ENCODE results near the gene AGGF1. TPM values are rescaled to one million over a fixed set of nuclear protein-coding genes. Genes with fewer than 3 reads are reported as not detected.

Gene AGGF1
- total RNA-seq, 1 donor from 2014 or later = 10.4 TPM

- Histone ChIP-seq H3K9me3 (ENCODE audit: control insufficient read depth in 3 of 3, low read length in 3 of 3) (no peaks in the 10 kb centered on the region), H3K9ac (ENCODE audit: low read depth in 1 of 3, low read length in 3 of 3) (no peak overlapping the region), H3K4me3 (ENCODE audit: low read length in 3 of 3) (no peak overlapping the region), H3K36me3 (ENCODE audit: control insufficient read depth in 3 of 3, insufficient read depth in 3 of 3, low read length in 3 of 3) (no peaks in the 10 kb centered on the region), H3K27ac (ENCODE audit: low read depth, low read length) (no peak overlapping the region), H3K4me1 (ENCODE audit: control insufficient read depth in 3 of 3, insufficient read depth in 3 of 3, low read length in 3 of 3) (no peaks in the 10 kb centered on the region), H3K27me3 (ENCODE audit: control insufficient read depth in 3 of 3, insufficient read depth in 3 of 3, low read length in 3 of 3) (peaks cover 0 to 6% (median 0%) of the 10 kb centered on the region in 3 donors)
Observed at GRCh38 chr5:76999451-76999850, 30.8 kb upstream of the AGGF1 start.

- Histone ChIP-seq H3K4me1 (ENCODE audit: control insufficient read depth in 3 of 3, insufficient read depth in 3 of 3, low read length in 3 of 3) (no peaks in the 10 kb centered on the region), H3K36me3 (ENCODE audit: control insufficient read depth in 3 of 3, insufficient read depth in 3 of 3, low read length in 3 of 3) (no peaks in the 10 kb centered on the region), H3K27me3 (ENCODE audit: control insufficient read depth in 3 of 3, insufficient read depth in 3 of 3, low read length in 3 of 3) (peaks cover 0 to 3% (median 0%) of the 10 kb centered on the region in 3 donors), H3K9ac (ENCODE audit: low read depth in 1 of 3, low read length in 3 of 3) (no peak overlapping the region), H3K27ac (ENCODE audit: low read depth, low read length) (no peak overlapping the region), H3K4me3 (ENCODE audit: low read length in 3 of 3) (no peak overlapping the region), H3K9me3 (ENCODE audit: control insufficient read depth in 3 of 3, low read length in 3 of 3) (no peaks in the 10 kb centered on the region)
Observed at GRCh38 chr5:77003246-77003645, 27.0 kb upstream of the AGGF1 start.

GRCh38 chr5:77006124-77006523 is 24.1 kb upstream of the AGGF1 start:
- H3K4me3 ChIP-seq (ENCODE audit: low read length in 3 of 3) = no peak overlapping the region
- no peak overlapping the region for H3K9ac ChIP-seq (ENCODE audit: low read depth in 1 of 3, low read length in 3 of 3)
- peaks cover 0 to 3% (median 0%) of the 10 kb centered on the region in 3 donors for H3K27me3 ChIP-seq (ENCODE audit: control insufficient read depth in 3 of 3, insufficient read depth in 3 of 3, low read length in 3 of 3)
- H3K27ac ChIP-seq (ENCODE audit: low read depth, low read length) = no peak overlapping the region
- no peaks in the 10 kb centered on the region for H3K4me1 ChIP-seq (ENCODE audit: control insufficient read depth in 3 of 3, insufficient read depth in 3 of 3, low read length in 3 of 3)
- H3K9me3 ChIP-seq (ENCODE audit: control insufficient read depth in 3 of 3, low read length in 3 of 3) = no peaks in the 10 kb centered on the region
- H3K36me3 ChIP-seq (ENCODE audit: control insufficient read depth in 3 of 3, insufficient read depth in 3 of 3, low read length in 3 of 3) = no peaks in the 10 kb centered on the region

GRCh38 chr5:77008413-77008812 is 21.8 kb upstream of the AGGF1 start:
- Histone ChIP-seq H3K36me3 (ENCODE audit: control insufficient read depth in 3 of 3, insufficient read depth in 3 of 3, low read length in 3 of 3) (no peaks in the 10 kb centered on the region), H3K4me1 (ENCODE audit: control insufficient read depth in 3 of 3, insufficient read depth in 3 of 3, low read length in 3 of 3) (no peaks in the 10 kb centered on the region), H3K27ac (ENCODE audit: low read depth, low read length) (no peak overlapping the region), H3K9ac (ENCODE audit: low read depth in 1 of 3, low read length in 3 of 3) (no peak overlapping the region), H3K27me3 (ENCODE audit: control insufficient read depth in 3 of 3, insufficient read depth in 3 of 3, low read length in 3 of 3) (peaks cover 0 to 5% (median 0%) of the 10 kb centered on the region in 3 donors), H3K4me3 (ENCODE audit: low read length in 3 of 3) (no peak overlapping the region), H3K9me3 (ENCODE audit: control insufficient read depth in 3 of 3, low read length in 3 of 3) (no peaks in the 10 kb centered on the region)

- Histone ChIP-seq H3K27me3 (ENCODE audit: control insufficient read depth in 3 of 3, insufficient read depth in 3 of 3, low read length in 3 of 3) (peaks cover 0 to 5% (median 0%) of the 10 kb centered on the region in 3 donors), H3K27ac (ENCODE audit: low read depth, low read length) (no peak overlapping the region), H3K9ac (ENCODE audit: low read depth in 1 of 3, low read length in 3 of 3) (no peak overlapping the region), H3K4me1 (ENCODE audit: control insufficient read depth in 3 of 3, insufficient read depth in 3 of 3, low read length in 3 of 3) (no peaks in the 10 kb centered on the region), H3K4me3 (ENCODE audit: low read length in 3 of 3) (no peak overlapping the region), H3K9me3 (ENCODE audit: control insufficient read depth in 3 of 3, low read length in 3 of 3) (no peaks in the 10 kb centered on the region), H3K36me3 (ENCODE audit: control insufficient read depth in 3 of 3, insufficient read depth in 3 of 3, low read length in 3 of 3) (no peaks in the 10 kb centered on the region)
Observed at GRCh38 chr5:77010243-77010642, 20.0 kb upstream of the AGGF1 start.

GRCh38 chr5:77011498-77011897 is 18.7 kb upstream of the AGGF1 start:
- Histone ChIP-seq H3K27ac (ENCODE audit: low read depth, low read length) (no peak overlapping the region), H3K9ac (ENCODE audit: low read depth in 1 of 3, low read length in 3 of 3) (no peak overlapping the region), H3K4me1 (ENCODE audit: control insufficient read depth in 3 of 3, insufficient read depth in 3 of 3, low read length in 3 of 3) (no peaks in the 10 kb centered on the region), H3K36me3 (ENCODE audit: control insufficient read depth in 3 of 3, insufficient read depth in 3 of 3, low read length in 3 of 3) (no peaks in the 10 kb centered on the region), H3K27me3 (ENCODE audit: control insufficient read depth in 3 of 3, insufficient read depth in 3 of 3, low read length in 3 of 3) (peaks cover 0 to 5% (median 0%) of the 10 kb centered on the region in 3 donors), H3K9me3 (ENCODE audit: control insufficient read depth in 3 of 3, low read length in 3 of 3) (no peaks in the 10 kb centered on the region), H3K4me3 (ENCODE audit: low read length in 3 of 3) (no peak overlapping the region)

- H3K4me1 ChIP-seq (ENCODE audit: control insufficient read depth in 3 of 3, insufficient read depth in 3 of 3, low read length in 3 of 3) = no peaks in the 10 kb centered on the region
- no peak overlapping the region for H3K4me3 ChIP-seq (ENCODE audit: low read length in 3 of 3)
- H3K9ac ChIP-seq (ENCODE audit: low read depth in 1 of 3, low read length in 3 of 3) = no peak overlapping the region
- peaks cover 0 to 5% (median 0%) of the 10 kb centered on the region in 3 donors for H3K27me3 ChIP-seq (ENCODE audit: control insufficient read depth in 3 of 3, insufficient read depth in 3 of 3, low read length in 3 of 3)
- H3K27ac ChIP-seq (ENCODE audit: low read depth, low read length) = no peak overlapping the region
- H3K9me3 ChIP-seq (ENCODE audit: control insufficient read depth in 3 of 3, low read length in 3 of 3) = no peaks in the 10 kb centered on the region
- no peaks in the 10 kb centered on the region for H3K36me3 ChIP-seq (ENCODE audit: control insufficient read depth in 3 of 3, insufficient read depth in 3 of 3, low read length in 3 of 3)
Observed at GRCh38 chr5:77012601-77013000, 17.6 kb upstream of the AGGF1 start.

- Histone ChIP-seq H3K4me1 (ENCODE audit: control insufficient read depth in 3 of 3, insufficient read depth in 3 of 3, low read length in 3 of 3) (no peaks in the 10 kb centered on the region), H3K27ac (ENCODE audit: low read depth, low read length) (no peak overlapping the region), H3K9me3 (ENCODE audit: control insufficient read depth in 3 of 3, low read length in 3 of 3) (no peaks in the 10 kb centered on the region), H3K4me3 (ENCODE audit: low read length in 3 of 3) (no peak overlapping the region), H3K36me3 (ENCODE audit: control insufficient read depth in 3 of 3, insufficient read depth in 3 of 3, low read length in 3 of 3) (no peaks in the 10 kb centered on the region), H3K27me3 (ENCODE audit: control insufficient read depth in 3 of 3, insufficient read depth in 3 of 3, low read length in 3 of 3) (peaks cover 4 to 7% (median 6%) of the 10 kb centered on the region in 3 donors), H3K9ac (ENCODE audit: low read depth in 1 of 3, low read length in 3 of 3) (no peak overlapping the region)
Observed at GRCh38 chr5:77015938-77016569, 14.2 kb upstream of the AGGF1 start.

GRCh38 chr5:77016962-77017361 is 13.2 kb upstream of the AGGF1 start:
- Histone ChIP-seq H3K27me3 (ENCODE audit: control insufficient read depth in 3 of 3, insufficient read depth in 3 of 3, low read length in 3 of 3) (peaks cover 4 to 7% (median 6%) of the 10 kb centered on the region in 3 donors), H3K9ac (ENCODE audit: low read depth in 1 of 3, low read length in 3 of 3) (no peak overlapping the region), H3K27ac (ENCODE audit: low read depth, low read length) (no peak overlapping the region), H3K9me3 (ENCODE audit: control insufficient read depth in 3 of 3, low read length in 3 of 3) (no peaks in the 10 kb centered on the region), H3K36me3 (ENCODE audit: control insufficient read depth in 3 of 3, insufficient read depth in 3 of 3, low read length in 3 of 3) (no peaks in the 10 kb centered on the region), H3K4me3 (ENCODE audit: low read length in 3 of 3) (no peak overlapping the region), H3K4me1 (ENCODE audit: control insufficient read depth in 3 of 3, insufficient read depth in 3 of 3, low read length in 3 of 3) (no peaks in the 10 kb centered on the region)

GRCh38 chr5:77017668-77018067 is 12.5 kb upstream of the AGGF1 start:
- H3K27ac ChIP-seq (ENCODE audit: low read depth, low read length) = no peak overlapping the region
- H3K4me3 ChIP-seq (ENCODE audit: low read length in 3 of 3) = no peak overlapping the region
- no peaks in the 10 kb centered on the region for H3K4me1 ChIP-seq (ENCODE audit: control insufficient read depth in 3 of 3, insufficient read depth in 3 of 3, low read length in 3 of 3)
- no peak overlapping the region for H3K9ac ChIP-seq (ENCODE audit: low read depth in 1 of 3, low read length in 3 of 3)
- H3K36me3 ChIP-seq (ENCODE audit: control insufficient read depth in 3 of 3, insufficient read depth in 3 of 3, low read length in 3 of 3) = no peaks in the 10 kb centered on the region
- peaks cover 4 to 7% (median 7%) of the 10 kb centered on the region in 3 donors for H3K27me3 ChIP-seq (ENCODE audit: control insufficient read depth in 3 of 3, insufficient read depth in 3 of 3, low read length in 3 of 3)
- H3K9me3 ChIP-seq (ENCODE audit: control insufficient read depth in 3 of 3, low read length in 3 of 3) = no peaks in the 10 kb centered on the region

All from skeletal muscle tissue (tissue), 4 donors.